CD14-positive monocyte (primary cell): ENCODE results near the gene KCTD7. TPM values are rescaled to one million over a fixed set of nuclear protein-coding genes. Genes with fewer than 3 reads are reported as not detected.
A peak's percentile ranks its signal among the peaks of the same experiment; 100 is the strongest.
"Not testable (repeated sequence)": the region's sequence is repeated elsewhere in the genome, so short reads cannot be mapped to it uniquely, and the experiment has no call there.

Source experiments
- DNase-seq, 3 donors: peaks; one replicate each; pipeline ENCODE4 v3.0.0-alpha.2; 2011 to 2022
- H2AFZ ChIP-seq: 2 replicates; pipeline ENCODE4 v1.6.0; 2012; ENCODE audit warnings: mild to moderate bottlenecking, low read depth, low read length, inconsistent platforms; ENCODE audit not compliant: insufficient read depth, poor library complexity, severe bottlenecking
- H3K27ac ChIP-seq, 2 donors: 1 replicate in 1 of 2; 2 replicates in 1 of 2; pipeline ENCODE4 v1.5.1; 2012 to 2013; ENCODE audit warnings: low read length in 2 of 2, control low read depth in 1 of 2, inconsistent platforms in 1 of 2, low read depth in 1 of 2, mild to moderate bottlenecking in 1 of 2
- H3K27me3 ChIP-seq, 2 donors: one replicate each; pipeline versions ENCODE4 v1.6.0 to v1.6.1; 2011 to 2013; ENCODE audit warnings: low read length in 2 of 2; ENCODE audit not compliant: control insufficient read depth in 2 of 2, insufficient read depth in 2 of 2
- H3K36me3 ChIP-seq, 2 donors: replicated peaks in 1 of 2; 1 replicate in 1 of 2; 2 replicates in 1 of 2; pipeline versions ENCODE4 v1.5.1 to v1.6.1; 2012 to 2013; ENCODE audit warnings: low read length in 2 of 2, control low read depth in 1 of 2, inconsistent platforms in 1 of 2, mild to moderate bottlenecking in 1 of 2; ENCODE audit not compliant: insufficient read depth in 2 of 2, control insufficient read depth in 1 of 2
- H3K4me1 ChIP-seq, 2 donors: 1 replicate in 1 of 2; 2 replicates in 1 of 2; pipeline versions ENCODE4 v1.5.1 to v1.6.1; 2012 to 2013; ENCODE audit warnings: low read length in 2 of 2, control low read depth in 1 of 2, inconsistent platforms in 1 of 2, mild to moderate bottlenecking in 1 of 2, moderate library complexity in 1 of 2; ENCODE audit not compliant: insufficient read depth in 2 of 2, control insufficient read depth in 1 of 2
- H3K4me2 ChIP-seq: replicated peaks from 2 replicates; pipeline ENCODE3; 2012; ENCODE audit warnings: low read length, moderate library complexity, mild to moderate bottlenecking; ENCODE audit not compliant: poor library complexity, severe bottlenecking; ENCODE audit errors: extremely low read depth
- H3K4me3 ChIP-seq, 3 experiments: fragments of 200-600 bp in 1 of 3; sonication (generic) in 1 of 3; replicated peaks in 1 of 3; 1 replicate in 2 of 3; 2 replicates in 1 of 3; pipeline ENCODE4 v1.5.1; 2011 to 2013; ENCODE audit warnings: low read length in 3 of 3, mild to moderate bottlenecking in 3 of 3, control low read depth in 2 of 3, low read depth in 2 of 3, inconsistent platforms in 1 of 3, moderate library complexity in 1 of 3
- H3K79me2 ChIP-seq: 2 replicates; pipeline ENCODE4 v1.6.0; 2012; ENCODE audit warnings: mild to moderate bottlenecking, control low read depth, inconsistent platforms, low read length, moderate library complexity; ENCODE audit not compliant: insufficient read depth
- H3K9ac ChIP-seq: 2 replicates; pipeline ENCODE4 v1.6.0; 2017; ENCODE audit warnings: low read length, mild to moderate bottlenecking; ENCODE audit not compliant: insufficient read depth, poor library complexity, severe bottlenecking
- H3K9me3 ChIP-seq, 2 donors: replicated peaks in 1 of 2; 1 replicate in 1 of 2; 2 replicates in 1 of 2; pipeline versions ENCODE4 v1.5.1 to v1.6.1; 2012 to 2013; ENCODE audit warnings: low read length in 2 of 2, control low read depth in 1 of 2; ENCODE audit not compliant: control insufficient read depth in 1 of 2, insufficient read depth in 1 of 2
- H4K20me1 ChIP-seq: 2 replicates; pipeline ENCODE4 v1.6.0; 2012; ENCODE audit warnings: mild to moderate bottlenecking, low read length, control low read depth, moderate library complexity; ENCODE audit not compliant: insufficient read depth
- H3K27ac Mint-ChIP-seq, 7 donors: one replicate each; pipeline ENCODE4 v1.8.0; 2020; ENCODE audit warnings: mild to moderate bottlenecking in 7 of 7, mixed read lengths in 7 of 7, moderate library complexity in 6 of 7, inconsistent platforms in 2 of 7
- H3K27me3 Mint-ChIP-seq, 3 donors: one replicate each; pipeline ENCODE4 v1.8.0; 2021 to 2022; ENCODE audit warnings: low read depth in 3 of 3, mild to moderate bottlenecking in 3 of 3, mixed read lengths in 3 of 3, moderate library complexity in 3 of 3, inconsistent platforms in 1 of 3
- H3K36me3 Mint-ChIP-seq, 2 donors: one replicate each; pipeline ENCODE4 v1.8.0; 2020; ENCODE audit warnings: mixed read lengths in 2 of 2, inconsistent platforms in 1 of 2, mild to moderate bottlenecking in 1 of 2
- H3K4me1 Mint-ChIP-seq: one replicate; pipeline ENCODE4 v1.8.0; 2020; ENCODE audit warnings: mild to moderate bottlenecking, mixed read lengths
- H3K4me3 Mint-ChIP-seq, 2 donors: one replicate each; pipeline ENCODE4 v1.8.0; 2020; ENCODE audit warnings: mild to moderate bottlenecking in 2 of 2, mixed read lengths in 2 of 2, moderate library complexity in 1 of 2
- H3K9me3 Mint-ChIP-seq, 7 donors: one replicate each; pipeline ENCODE4 v1.8.0; 2020 to 2022; ENCODE audit warnings: mixed read lengths in 7 of 7, mild to moderate bottlenecking in 6 of 7, moderate library complexity in 6 of 7, inconsistent platforms in 2 of 7
- WGBS: methylation state at CpG from one replicate; pipeline ENCODE4 v1.1.5; 2013; ENCODE audit warnings: missing lambda C conversion rate; ENCODE audit not compliant: insufficient coverage; 5-methylcytosine and 5-hydroxymethylcytosine counted together
- intact Hi-C, 2 donors: fragments of 100-400 bp; cut with micrococcal nuclease; formaldehyde crosslinking; loops; one replicate each; pipeline versions ENCODE4 v1.15.0 to v1.15.1; 2023
- polyA plus RNA-seq, 3 donors: library from polyadenylated mRNA; depleted of rRNA in 1 of 3; unstranded in 2 of 3; stranded (reverse) in 1 of 3; fragments of 300-500 nt in 2 of 3; fragments of >200 nt in 1 of 3; fragmentation: Illumina TruSeq in 2 of 3; gene quantifications; 1 replicate in 2 of 3; 2 replicates in 1 of 3; pipeline ENCODE4 v1.2.3, GENCODE V29; 2012 to 2021

Gene KCTD7
- polyA plus RNA-seq, 3 donors: 1.8 to 9.2 (median 2.7) TPM

DNA sequence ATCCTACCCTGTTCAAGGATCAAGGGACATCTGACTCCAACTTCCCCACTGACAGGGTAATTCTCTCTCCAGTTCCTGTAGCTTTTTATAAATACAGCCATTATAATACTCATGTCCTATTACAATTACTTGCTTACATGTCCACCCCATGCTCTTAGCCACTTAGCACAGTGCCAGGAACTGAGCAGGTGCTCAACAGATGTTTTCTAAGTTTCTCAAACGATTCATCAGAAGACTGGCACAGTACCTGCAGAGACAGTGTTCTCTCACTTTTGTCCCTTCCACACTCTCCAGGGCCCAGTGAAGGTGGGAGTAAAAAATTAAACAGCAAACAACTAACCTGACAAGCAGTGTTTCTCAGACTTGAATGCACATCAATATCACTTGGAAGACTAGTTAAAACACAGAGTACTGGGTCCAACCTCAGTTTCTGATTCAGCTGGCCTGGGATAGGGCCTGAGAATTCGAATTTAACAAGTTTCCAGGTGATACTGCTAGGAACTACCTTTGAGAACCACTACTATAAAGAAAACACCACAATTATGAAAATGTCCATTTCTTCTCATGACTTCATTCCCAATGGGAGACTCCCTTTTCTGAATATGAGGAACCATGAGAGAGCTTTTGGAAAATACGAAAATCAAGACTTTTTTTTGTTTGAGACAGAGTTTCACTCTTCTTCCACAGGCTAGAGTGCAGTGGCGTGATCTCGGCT, 39.7 kb upstream of the KCTD7 start:
- not testable (repeated sequence) for H3K4me2 ChIP-seq

DNA sequence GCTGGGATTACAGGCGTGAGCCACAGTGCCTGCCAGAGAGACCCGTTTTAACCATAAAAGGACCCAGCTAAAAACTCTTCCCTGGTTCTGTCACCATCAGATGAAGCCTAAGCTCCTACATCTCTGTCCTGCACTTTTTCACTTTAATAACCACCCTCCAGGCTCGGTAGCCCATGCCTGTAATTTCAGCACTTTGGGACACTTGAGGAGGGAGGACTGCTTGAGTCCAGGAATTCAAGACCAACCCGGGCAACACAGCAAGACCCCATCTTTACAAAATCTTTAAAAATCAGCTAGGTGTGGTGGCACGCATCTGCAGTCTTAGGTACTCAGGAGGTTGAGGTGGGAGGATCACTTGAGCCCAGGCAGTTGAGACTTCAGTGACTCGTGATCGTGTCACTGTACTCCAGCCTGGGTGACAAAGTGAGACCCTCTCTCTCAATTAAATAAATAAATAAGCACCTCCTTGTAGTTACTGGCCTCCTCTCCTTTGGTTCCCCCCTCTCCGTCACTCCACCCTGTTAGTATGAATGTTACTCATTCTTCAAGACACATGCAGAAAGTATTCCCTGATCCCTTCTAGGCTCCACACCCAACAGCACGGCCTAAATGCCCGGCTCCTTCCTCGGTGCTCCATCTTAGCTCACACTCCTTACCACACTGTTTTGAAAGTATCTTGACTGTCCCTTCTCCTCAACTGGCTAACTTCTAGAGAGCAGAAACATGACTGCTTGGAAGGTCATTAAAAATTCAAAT, 38.2 kb upstream of the KCTD7 start:
- H3K27me3 Mint-ChIP-seq, H3K27ac ChIP-seq, DNase-seq, H3K9ac ChIP-seq, H3K27me3 ChIP-seq, H3K4me2 ChIP-seq, H3K9me3 ChIP-seq, H2AFZ ChIP-seq: not testable (repeated sequence)
- peaks cover 45% of the 10 kb centered on the region for H4K20me1 ChIP-seq
- Mint-ChIP-seq H3K4me3 (peak overlapping the region; percentile 61 to 93), H3K27ac (peak overlapping the region; percentile 13 to 68 (median 46)), H3K9me3 (peaks cover 0 to 10% (median 5%) of the 10 kb centered on the region in 7 donors), H3K4me1 (peaks cover 35% of the 10 kb centered on the region), H3K36me3 (peaks cover 16 to 19% of the 10 kb centered on the region in 2 donors)
- H3K79me2 ChIP-seq: peaks cover 70% of the 10 kb centered on the region
- intact Hi-C loops: loop anchor here (5.0 to 10.0 kb wide), 2 partner anchors 37 to 64 kb away; partner anchors contain the start of gene KCTD7 (in 1 of the 2)
- peaks cover 16 to 20% of the 10 kb centered on the region in 2 donors for H3K4me1 ChIP-seq
- 97% methylated on average over 5 of the region's 11 CpGs for WGBS
- peak overlapping the region in 1 of 3 experiments; percentile 91 for H3K4me3 ChIP-seq
- peaks cover 6 to 15% of the 10 kb centered on the region in 2 donors for H3K36me3 ChIP-seq

More for the DNA sequence above, 39.7 kb upstream of the KCTD7 start:
- H3K4me3 Mint-ChIP-seq, intact Hi-C loops, H3K27ac ChIP-seq, H3K9me3 Mint-ChIP-seq, DNase-seq, H3K9ac ChIP-seq, H3K4me3 ChIP-seq, H3K27me3 ChIP-seq, H2AFZ ChIP-seq, H3K9me3 ChIP-seq, H3K27me3 Mint-ChIP-seq: not testable (repeated sequence)
- H3K27ac Mint-ChIP-seq: peak overlapping the region in 4 of 7 donors; percentile 38 to 74 (median 62)
- H3K36me3 Mint-ChIP-seq: peaks cover 22 to 26% of the 10 kb centered on the region in 2 donors
- H3K79me2 ChIP-seq: peaks cover 84% of the 10 kb centered on the region
- WGBS: 100% methylated on average over 3 of the region's 5 CpGs
- peaks cover 38% of the 10 kb centered on the region for H3K4me1 Mint-ChIP-seq
- H3K4me1 ChIP-seq: peaks cover 16 to 21% of the 10 kb centered on the region in 2 donors
- H4K20me1 ChIP-seq: peaks cover 60% of the 10 kb centered on the region
- H3K36me3 ChIP-seq: peaks cover 6 to 25% of the 10 kb centered on the region in 2 donors

GRCh38 chr7:66591058-66591798, 37.5 kb upstream of the KCTD7 start:
- peak; percentile 27 to 48 (median 29) for DNase-seq
- Histone ChIP-seq H3K4me3 (peak overlapping the region; percentile 85 to 91 (median 86)), H3K27ac (peak overlapping the region; percentile 80 to 90), H3K79me2 (peaks cover 62% of the 10 kb centered on the region), H3K4me2 (peak overlapping the region; percentile 84), H4K20me1 (peaks cover 37% of the 10 kb centered on the region), H3K9ac (peak overlapping the region; percentile 94), H3K36me3 (peaks cover 6 to 12% of the 10 kb centered on the region in 2 donors), H2AFZ (peak overlapping the region; percentile 75), H3K4me1 (peaks cover 16 to 20% of the 10 kb centered on the region in 2 donors)
- not testable (repeated sequence) for H3K27me3 Mint-ChIP-seq, H3K9me3 ChIP-seq, H3K27me3 ChIP-seq
- H3K9me3 Mint-ChIP-seq: peaks cover 0 to 12% (median 7%) of the 10 kb centered on the region in 7 donors
- intact Hi-C loops: loop anchor here (5.0 to 10.0 kb wide), 2 partner anchors 36 to 64 kb away; partner anchors contain the start of gene KCTD7 (in 1 of the 2)
- H3K36me3 Mint-ChIP-seq: peaks cover 14 to 19% of the 10 kb centered on the region in 2 donors
- WGBS: 11% methylated on average over 28 of the region's 35 CpGs
- peaks cover 35% of the 10 kb centered on the region for H3K4me1 Mint-ChIP-seq
- H3K27ac Mint-ChIP-seq: peak overlapping the region; percentile 92 to 98 (median 95)
- peak overlapping the region; percentile 93 to 96 for H3K4me3 Mint-ChIP-seq
